Neural cell (in vitro differentiated cells): ENCODE measurements around the gene ZFR2.
A peak's percentile ranks its signal among the peaks of the same experiment; 100 is the strongest.

Experiments used
- EZH2 ChIP-seq: fragments of 200-600, 300-800 bp; shearing (Covaris generic), sonication (generic); IDR thresholded peaks from 2 replicates; pipeline ENCODE4 v1.6.1; 2014; ENCODE audit warnings: antibody characterized with exemption, low read length, borderline replicate concordance, mild to moderate bottlenecking; ENCODE audit not compliant: insufficient read depth, poor library complexity, severe bottlenecking
- POLR2AphosphoS5 ChIP-seq: IDR thresholded peaks from 2 replicates; pipeline ENCODE4 v1.6.1; 2012
- TAF1 ChIP-seq: IDR thresholded peaks from 2 replicates; pipeline ENCODE4 v1.6.1; 2012; ENCODE audit warnings: low read depth
- TF ChIP-seq, protein P1 (sequence below): fragments of 450-650 bp; IDR thresholded peaks from 2 replicates; pipeline ENCODE4 v1.5.1; 2014; ENCODE audit warnings: antibody characterized with exemption, mild to moderate bottlenecking, moderate library complexity; ENCODE audit not compliant: poor library complexity, severe bottlenecking

DNA sequence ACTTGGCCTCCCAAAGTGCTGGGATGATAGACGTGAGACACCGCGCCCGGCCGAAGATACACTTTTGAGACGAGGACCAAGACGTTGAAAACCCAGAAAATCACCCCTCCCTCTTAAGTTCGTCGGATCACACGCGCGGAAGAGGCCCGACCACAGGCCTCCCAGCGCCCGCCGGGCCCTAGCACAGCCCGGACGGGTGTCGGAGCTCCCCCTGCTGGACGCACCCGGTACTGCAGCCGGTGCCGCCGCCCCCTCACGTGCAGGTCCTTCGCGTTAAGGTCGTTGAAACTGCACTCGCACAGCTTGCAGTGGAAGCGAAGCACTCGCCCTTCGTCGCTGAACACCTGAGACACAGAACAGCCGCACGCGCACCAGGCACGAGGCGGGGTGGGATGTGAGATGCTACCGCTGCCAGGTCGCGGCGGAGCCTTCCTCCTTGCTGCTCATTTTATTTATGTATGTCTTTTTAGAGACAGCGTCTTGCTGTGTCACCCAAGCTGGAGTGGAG is 46.9 kb downstream of the ZFR2 start:
- TF ChIP-seq POLR2AphosphoS5 (no peak), TAF1 (no peak), EZH2 (no peak)
- TF ChIP-seq, protein P1, sequence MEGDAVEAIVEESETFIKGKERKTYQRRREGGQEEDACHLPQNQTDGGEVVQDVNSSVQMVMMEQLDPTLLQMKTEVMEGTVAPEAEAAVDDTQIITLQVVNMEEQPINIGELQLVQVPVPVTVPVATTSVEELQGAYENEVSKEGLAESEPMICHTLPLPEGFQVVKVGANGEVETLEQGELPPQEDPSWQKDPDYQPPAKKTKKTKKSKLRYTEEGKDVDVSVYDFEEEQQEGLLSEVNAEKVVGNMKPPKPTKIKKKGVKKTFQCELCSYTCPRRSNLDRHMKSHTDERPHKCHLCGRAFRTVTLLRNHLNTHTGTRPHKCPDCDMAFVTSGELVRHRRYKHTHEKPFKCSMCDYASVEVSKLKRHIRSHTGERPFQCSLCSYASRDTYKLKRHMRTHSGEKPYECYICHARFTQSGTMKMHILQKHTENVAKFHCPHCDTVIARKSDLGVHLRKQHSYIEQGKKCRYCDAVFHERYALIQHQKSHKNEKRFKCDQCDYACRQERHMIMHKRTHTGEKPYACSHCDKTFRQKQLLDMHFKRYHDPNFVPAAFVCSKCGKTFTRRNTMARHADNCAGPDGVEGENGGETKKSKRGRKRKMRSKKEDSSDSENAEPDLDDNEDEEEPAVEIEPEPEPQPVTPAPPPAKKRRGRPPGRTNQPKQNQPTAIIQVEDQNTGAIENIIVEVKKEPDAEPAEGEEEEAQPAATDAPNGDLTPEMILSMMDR: peak; percentile 55
